Ishikawa (cell line): ENCODE data around the gene COL13A1.

Source experiments
- CEBPB ChIP-seq: IDR thresholded peaks from 2 replicates; pipeline ENCODE4 v1.6.1; 2012
- CREB1 ChIP-seq: IDR thresholded peaks from 2 replicates; pipeline ENCODE4 v1.6.1; 2012; ENCODE audit warnings: low read depth
- EGR1 ChIP-seq: IDR thresholded peaks from 2 replicates; pipeline ENCODE4 v1.6.1; 2012
- EP300 ChIP-seq: IDR thresholded peaks from 2 replicates; pipeline ENCODE4 v1.6.1; 2012; ENCODE audit warnings: borderline replicate concordance
- FOXM1 ChIP-seq: IDR thresholded peaks from 2 replicates; pipeline ENCODE4 v1.6.1; 2012; ENCODE audit warnings: low read depth, borderline replicate concordance
- NFIC ChIP-seq: IDR thresholded peaks from 2 replicates; pipeline ENCODE4 v1.6.1; 2012
- RAD21 ChIP-seq: IDR thresholded peaks from 2 replicates; pipeline ENCODE4 v1.6.1; 2012; ENCODE audit warnings: low read depth
- TAF1 ChIP-seq: IDR thresholded peaks from 2 replicates; pipeline ENCODE4 v1.6.1; 2012; ENCODE audit warnings: low read depth, mild to moderate bottlenecking
- TCF12 ChIP-seq: IDR thresholded peaks from 2 replicates; pipeline ENCODE4 v1.6.1; 2012; ENCODE audit warnings: low read depth
- TEAD4 ChIP-seq: IDR thresholded peaks from 2 replicates; pipeline ENCODE4 v1.6.1; 2012
- YY1 ChIP-seq: IDR thresholded peaks from 2 replicates; pipeline ENCODE4 v1.6.1; 2012; ENCODE audit warnings: low read depth
- ZBTB7A ChIP-seq: IDR thresholded peaks from 2 replicates; pipeline ENCODE4 v1.6.1; 2012; ENCODE audit warnings: low read depth
- TF ChIP-seq, protein P1 (sequence below): IDR thresholded peaks from 2 replicates; pipeline ENCODE4 v1.6.1; 2012
- TF ChIP-seq, protein P2 (sequence below): IDR thresholded peaks from 2 replicates; pipeline ENCODE4 v1.6.1; 2012; ENCODE audit warnings: low read depth, mild to moderate bottlenecking
- TF ChIP-seq, protein P3 (sequence below): IDR thresholded peaks from 2 replicates; pipeline ENCODE4 v1.6.1; 2012

The COL13A1 gene

DNA sequence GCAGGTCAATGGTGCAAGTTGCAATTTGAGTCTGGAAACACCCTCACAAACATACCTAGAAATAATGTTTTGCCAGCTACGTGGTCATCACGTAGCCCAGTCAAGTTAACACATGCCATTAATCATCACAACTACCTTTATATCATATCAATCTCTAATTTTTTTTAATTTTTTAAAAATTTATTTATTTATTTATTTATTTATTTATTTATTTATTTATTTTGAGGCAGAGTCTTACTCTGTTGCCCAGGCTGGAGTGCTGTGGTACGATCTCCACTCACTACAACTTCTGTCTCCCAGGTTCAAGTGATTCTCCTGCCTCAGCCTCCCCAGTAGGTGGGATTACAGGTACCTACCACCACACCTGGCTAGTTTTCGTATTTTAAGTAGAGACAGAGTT is 198.6 kb downstream of the COL13A1 start:
- no peak for TF ChIP-seq CEBPB
- TF ChIP-seq, protein P1, sequence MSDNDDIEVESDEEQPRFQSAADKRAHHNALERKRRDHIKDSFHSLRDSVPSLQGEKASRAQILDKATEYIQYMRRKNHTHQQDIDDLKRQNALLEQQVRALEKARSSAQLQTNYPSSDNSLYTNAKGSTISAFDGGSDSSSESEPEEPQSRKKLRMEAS: no peak
- TF ChIP-seq, protein P2, sequence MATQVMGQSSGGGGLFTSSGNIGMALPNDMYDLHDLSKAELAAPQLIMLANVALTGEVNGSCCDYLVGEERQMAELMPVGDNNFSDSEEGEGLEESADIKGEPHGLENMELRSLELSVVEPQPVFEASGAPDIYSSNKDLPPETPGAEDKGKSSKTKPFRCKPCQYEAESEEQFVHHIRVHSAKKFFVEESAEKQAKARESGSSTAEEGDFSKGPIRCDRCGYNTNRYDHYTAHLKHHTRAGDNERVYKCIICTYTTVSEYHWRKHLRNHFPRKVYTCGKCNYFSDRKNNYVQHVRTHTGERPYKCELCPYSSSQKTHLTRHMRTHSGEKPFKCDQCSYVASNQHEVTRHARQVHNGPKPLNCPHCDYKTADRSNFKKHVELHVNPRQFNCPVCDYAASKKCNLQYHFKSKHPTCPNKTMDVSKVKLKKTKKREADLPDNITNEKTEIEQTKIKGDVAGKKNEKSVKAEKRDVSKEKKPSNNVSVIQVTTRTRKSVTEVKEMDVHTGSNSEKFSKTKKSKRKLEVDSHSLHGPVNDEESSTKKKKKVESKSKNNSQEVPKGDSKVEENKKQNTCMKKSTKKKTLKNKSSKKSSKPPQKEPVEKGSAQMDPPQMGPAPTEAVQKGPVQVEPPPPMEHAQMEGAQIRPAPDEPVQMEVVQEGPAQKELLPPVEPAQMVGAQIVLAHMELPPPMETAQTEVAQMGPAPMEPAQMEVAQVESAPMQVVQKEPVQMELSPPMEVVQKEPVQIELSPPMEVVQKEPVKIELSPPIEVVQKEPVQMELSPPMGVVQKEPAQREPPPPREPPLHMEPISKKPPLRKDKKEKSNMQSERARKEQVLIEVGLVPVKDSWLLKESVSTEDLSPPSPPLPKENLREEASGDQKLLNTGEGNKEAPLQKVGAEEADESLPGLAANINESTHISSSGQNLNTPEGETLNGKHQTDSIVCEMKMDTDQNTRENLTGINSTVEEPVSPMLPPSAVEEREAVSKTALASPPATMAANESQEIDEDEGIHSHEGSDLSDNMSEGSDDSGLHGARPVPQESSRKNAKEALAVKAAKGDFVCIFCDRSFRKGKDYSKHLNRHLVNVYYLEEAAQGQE: no peak
- no peak for TF ChIP-seq TEAD4
- TF ChIP-seq NFIC: no peak
- TF ChIP-seq YY1: no peak
- no peak for TF ChIP-seq RAD21
- TF ChIP-seq, protein P3, sequence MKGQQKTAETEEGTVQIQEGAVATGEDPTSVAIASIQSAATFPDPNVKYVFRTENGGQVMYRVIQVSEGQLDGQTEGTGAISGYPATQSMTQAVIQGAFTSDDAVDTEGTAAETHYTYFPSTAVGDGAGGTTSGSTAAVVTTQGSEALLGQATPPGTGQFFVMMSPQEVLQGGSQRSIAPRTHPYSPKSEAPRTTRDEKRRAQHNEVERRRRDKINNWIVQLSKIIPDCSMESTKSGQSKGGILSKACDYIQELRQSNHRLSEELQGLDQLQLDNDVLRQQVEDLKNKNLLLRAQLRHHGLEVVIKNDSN: no peak
- TF ChIP-seq ZBTB7A: no peak
- TF ChIP-seq FOXM1: no peak
- no peak for TF ChIP-seq CREB1
- no peak for TF ChIP-seq TCF12
- TF ChIP-seq TAF1: no peak
- TF ChIP-seq EGR1: no peak
- TF ChIP-seq EP300: no peak

DNA sequence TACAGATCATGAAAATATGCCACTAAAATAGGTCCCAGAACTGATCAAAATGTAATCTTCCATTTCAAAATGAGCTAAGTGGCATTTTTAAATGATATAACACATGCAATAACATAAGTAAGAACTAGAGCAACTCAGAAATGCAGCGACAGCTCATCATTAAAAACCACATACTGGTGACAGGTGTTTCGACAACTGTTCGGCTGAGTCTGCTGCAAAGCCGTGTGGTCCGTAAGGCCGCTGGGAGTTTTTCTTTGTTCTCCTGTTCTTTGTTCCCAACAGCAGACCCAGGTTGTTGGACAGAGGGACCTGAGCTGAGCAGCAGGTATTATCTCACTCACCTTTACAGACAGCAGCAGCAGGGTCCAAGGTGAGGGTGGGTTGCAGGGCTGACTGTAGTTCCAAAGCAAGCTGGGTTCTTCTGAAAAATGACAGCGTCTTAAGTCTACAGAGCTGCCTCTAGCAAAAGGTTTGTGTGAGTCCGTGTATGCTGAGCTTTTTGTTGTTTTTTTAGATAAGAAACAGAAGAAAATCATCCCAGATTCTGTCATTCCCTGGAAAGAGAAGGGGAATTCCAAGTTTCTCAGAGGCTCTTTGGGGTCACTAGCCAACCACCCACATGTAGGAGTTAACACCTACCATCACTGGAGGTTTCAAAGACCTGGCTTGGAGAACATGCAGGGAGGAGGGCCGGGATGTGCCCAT is 205.6 kb downstream of the COL13A1 start:
- TF ChIP-seq, protein P3: no peak
- no peak for TF ChIP-seq YY1
